Small intestine (tissue), 4 donors: ENCODE results near the gene AGPAT2. TPM values are rescaled to one million over a fixed set of nuclear protein-coding genes. Genes with fewer than 3 reads are reported as not detected.

ENCODE experiments used
- polyA plus RNA-seq, 4 donors: library from polyadenylated mRNA; stranded (reverse) in 3 of 4; unstranded in 1 of 4; fragments of 200-250 nt in 3 of 4; fragments of 120-200 nt in 1 of 4; gene quantifications; one replicate each; pipeline versions ENCODE4 v1.2.1 to v1.2.3, GENCODE V29; 2013
- donor health status: healthy with polysubstance abuse.
- donor health status: Bipolar disorder and iron deficiency.
- donor health status: healthy.

Gene AGPAT2
- polyA plus RNA-seq, 4 donors = 222 to 653 (median 363) TPM

Other genes with a start within 250 kb of the AGPAT2 start
- 1 to 10 TPM; 5.7 to 9.6 (median 7.3) TPM for gene INPP5E, start 247.6 kb downstream of the AGPAT2 start, polyA plus RNA-seq
- gene SEC16A, start 204.4 kb downstream of the AGPAT2 start, polyA plus RNA-seq = 10 to 100 TPM; 37.4 to 54.8 (median 39.7) TPM
- gene NOTCH1, start 141.4 kb downstream of the AGPAT2 start, polyA plus RNA-seq = 10 to 100 TPM in 2 of 4 donors, 1 to 10 TPM in 2; 1.8 to 19.8 (median 7.3) TPM
- gene EGFL7, start 24.5 kb downstream of the AGPAT2 start, polyA plus RNA-seq = 100 to 1,000 TPM in 1 of 4 donors, 10 to 100 TPM in 3; 15.4 to 114 (median 34.6) TPM
- gene DIPK1B, start 25.1 kb upstream of the AGPAT2 start, polyA plus RNA-seq = 10 to 100 TPM in 2 of 4 donors, 1 to 10 TPM in 1, under 1 TPM in 1; 0.22 to 12.7 (median 6.6) TPM
- gene LCN10, start 55.5 kb upstream of the AGPAT2 start, polyA plus RNA-seq = 1 to 10 TPM in 3 of 4 donors, not detected in 1; 1.1 to 8.4 (median 4.7) TPM
- gene LCN6, start 61.1 kb upstream of the AGPAT2 start, polyA plus RNA-seq = 10 to 100 TPM in 1 of 4 donors, 1 to 10 TPM in 2, not detected in 1; 1.4 to 21.5 (median 2.2) TPM
- gene LCN8, start 70.8 kb upstream of the AGPAT2 start, polyA plus RNA-seq = under 1 TPM in 1 of 4 donors, not detected in 3; 0.16 TPM
- gene LCN15, start 77.1 kb upstream of the AGPAT2 start, polyA plus RNA-seq = 10 to 100 TPM in 2 of 4 donors, 1 to 10 TPM in 1, under 1 TPM in 1; 0.46 to 38.5 (median 8.8) TPM
- 100 to 1,000 TPM; 148 to 518 (median 194) TPM for gene TMEM141, start 103.9 kb upstream of the AGPAT2 start, polyA plus RNA-seq
- gene CCDC183, start 108.9 kb upstream of the AGPAT2 start, polyA plus RNA-seq = 10 to 100 TPM in 1 of 4 donors, 1 to 10 TPM in 2, under 1 TPM in 1; 0.40 to 37.9 (median 2.1) TPM
- 100 to 1,000 TPM in 1 of 4 donors, 10 to 100 TPM in 3; 75.5 to 114 (median 82.3) TPM for gene RABL6, start 120.5 kb upstream of the AGPAT2 start, polyA plus RNA-seq
- gene AJM1, start 155.0 kb upstream of the AGPAT2 start, polyA plus RNA-seq = 10 to 100 TPM in 1 of 4 donors, 1 to 10 TPM in 3; 1.1 to 11.6 (median 2.6) TPM
- gene PHPT1, start 162.0 kb upstream of the AGPAT2 start, polyA plus RNA-seq = 100 to 1,000 TPM; 111 to 337 (median 169) TPM
- 1,000 to 10,000 TPM in 1 of 4 donors, 1 to 10 TPM in 3; 4.6 to 1,156 (median 8.9) TPM for gene MAMDC4, start 164.9 kb upstream of the AGPAT2 start, polyA plus RNA-seq
- 1,000 to 10,000 TPM in 2 of 4 donors, 100 to 1,000 TPM in 2; 556 to 1,582 (median 1,008) TPM for gene EDF1, start 178.9 kb upstream of the AGPAT2 start, polyA plus RNA-seq
- gene TRAF2, start 199.1 kb upstream of the AGPAT2 start, polyA plus RNA-seq = 10 to 100 TPM; 11.2 to 20.9 (median 13.8) TPM